SHP77 (cell line): ENCODE results near the gene ST8SIA2.

Source experiments
- DNase-seq, 2 experiments: peaks; one replicate each; lab custom pipeline; 2025; lab: John Stamatoyannopoulos, UW

Gene ST8SIA2

GRCh38 chr15:92494806-92495336, 101.2 kb downstream of the ST8SIA2 start:
- DNase-seq, result no peak

GRCh38 chr15:92495446-92495845, 101.8 kb downstream of the ST8SIA2 start:
- no peak for DNase-seq

GRCh38 chr15:92499731-92500530, 106.2 kb downstream of the ST8SIA2 start:
- DNase-seq, result no peak

GRCh38 chr15:92502336-92502735, 108.7 kb downstream of the ST8SIA2 start:
- no peak for DNase-seq

GRCh38 chr15:92502930-92503857, 109.5 kb downstream of the ST8SIA2 start:
- DNase-seq, result no peak

- no peak for DNase-seq
Measured at GRCh38 chr15:92503889-92504288, 110.2 kb downstream of the ST8SIA2 start.

GRCh38 chr15:92505611-92506010, 111.9 kb downstream of the ST8SIA2 start:
- DNase-seq, result no peak

GRCh38 chr15:92506506-92506905, 112.8 kb downstream of the ST8SIA2 start:
- DNase-seq, result no peak

- DNase-seq, result no peak
Measured at GRCh38 chr15:92510163-92510882, 116.6 kb downstream of the ST8SIA2 start.
